Measurements from ENCODE around the gene TIAM2.

- TF ChIP-seq CTCF (IDR thresholded peaks at IDR 0.05; ENCODE audit: low read length) (no peak), EZH2 (IDR thresholded peaks at IDR 0.05; ENCODE audit: borderline replicate concordance, low read length) (no peak)
These were observed 43.4 kb downstream of the TIAM2 start for GRCh38 chr6:155038527-155038926.

All from OCI-LY1 (cell line).